CD4-positive, alpha-beta T cell treated with Interleukin-4 for 1 hour (primary cell): ENCODE data around the gene CBX3.
"Not testable (repeated sequence)": the region's sequence is repeated elsewhere in the genome, so short reads cannot be mapped to it uniquely, and the experiment has no call there.

Experiments
- DNase-seq, 2 donors: peaks; one replicate each; pipeline ENCODE4 v3.0.0-alpha.2; 2020 to 2022

Gene CBX3

GRCh38 chr7:26203016-26203415 is 1.5 kb downstream of the CBX3 start:
- no peak for DNase-seq

- no peak for DNase-seq
Observed at GRCh38 chr7:26208040-26208439, 6.5 kb downstream of the CBX3 start.

GRCh38 chr7:26212921-26213718 is 11.6 kb downstream of the CBX3 start:
- no peak for DNase-seq

DNA sequence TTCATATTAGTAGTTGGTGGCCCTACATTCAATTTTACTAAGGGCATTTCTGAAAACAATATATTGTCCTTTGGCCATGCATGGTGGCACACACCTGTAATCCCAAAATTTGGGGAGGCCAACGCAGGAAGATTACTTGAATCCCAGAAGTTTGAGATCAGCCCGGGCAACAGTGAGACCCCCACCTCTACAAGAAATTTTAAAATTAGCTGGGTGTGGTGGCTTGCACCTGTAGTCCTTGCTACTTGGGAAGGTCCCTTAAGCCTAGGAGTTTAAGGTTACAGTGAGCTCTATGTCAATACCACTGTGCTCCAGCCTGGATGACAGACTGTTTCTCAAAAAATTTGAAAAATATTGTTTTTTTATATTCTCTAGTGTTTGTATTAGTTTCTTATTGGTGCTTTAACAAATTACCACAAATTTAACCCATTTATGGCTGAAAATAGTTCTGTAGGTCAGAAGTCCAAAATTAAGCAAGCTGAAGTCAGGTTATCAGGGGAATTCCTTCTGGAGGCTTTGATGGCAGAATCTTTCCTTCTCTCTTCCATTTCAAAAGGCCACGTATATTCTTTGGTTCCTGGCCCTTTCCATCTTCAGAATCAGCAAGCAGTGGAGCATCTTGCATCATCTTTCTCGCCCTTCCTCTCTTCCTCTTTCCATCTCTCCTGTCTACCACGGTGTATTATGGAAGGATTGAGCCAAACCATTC is 12.4 kb downstream of the CBX3 start:
- no peak for DNase-seq

GRCh38 chr7:26216049-26216448 is 14.5 kb downstream of the CBX3 start:
- no peak for DNase-seq

GRCh38 chr7:26224359-26224758 is 22.8 kb downstream of the CBX3 start:
- no peak for DNase-seq

- no peak for DNase-seq
Observed at GRCh38 chr7:26227987-26228386, 26.4 kb downstream of the CBX3 start.

DNA sequence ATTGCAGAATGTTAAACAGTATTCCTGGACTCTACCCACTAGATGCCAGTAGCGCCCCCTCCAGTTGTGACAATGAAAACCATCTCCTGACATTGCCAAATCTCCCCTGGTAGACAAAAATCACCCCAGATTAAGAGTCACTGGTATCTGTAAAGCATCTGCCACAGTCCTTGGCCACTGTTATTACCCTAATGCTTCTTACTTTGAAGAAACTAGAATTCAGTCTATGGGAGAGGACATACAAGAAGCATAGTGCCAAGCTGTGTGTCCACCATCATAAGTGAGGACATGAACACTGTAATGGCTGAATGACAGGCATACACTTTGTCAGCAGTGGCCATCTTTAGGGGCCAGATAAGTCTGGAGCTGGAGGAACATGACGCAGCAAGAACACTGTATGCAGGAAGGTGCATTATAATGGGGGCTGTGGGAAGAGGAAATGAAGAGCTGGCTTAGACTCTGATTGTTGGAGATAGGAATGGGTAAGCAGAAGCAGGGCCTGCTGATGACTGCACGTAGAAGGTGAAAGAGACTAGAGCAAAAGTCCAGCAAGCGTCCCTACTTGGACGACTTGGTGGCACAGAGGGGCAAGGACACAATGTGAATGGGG is 32.5 kb downstream of the CBX3 start:
- DNase-seq: no peak

DNA sequence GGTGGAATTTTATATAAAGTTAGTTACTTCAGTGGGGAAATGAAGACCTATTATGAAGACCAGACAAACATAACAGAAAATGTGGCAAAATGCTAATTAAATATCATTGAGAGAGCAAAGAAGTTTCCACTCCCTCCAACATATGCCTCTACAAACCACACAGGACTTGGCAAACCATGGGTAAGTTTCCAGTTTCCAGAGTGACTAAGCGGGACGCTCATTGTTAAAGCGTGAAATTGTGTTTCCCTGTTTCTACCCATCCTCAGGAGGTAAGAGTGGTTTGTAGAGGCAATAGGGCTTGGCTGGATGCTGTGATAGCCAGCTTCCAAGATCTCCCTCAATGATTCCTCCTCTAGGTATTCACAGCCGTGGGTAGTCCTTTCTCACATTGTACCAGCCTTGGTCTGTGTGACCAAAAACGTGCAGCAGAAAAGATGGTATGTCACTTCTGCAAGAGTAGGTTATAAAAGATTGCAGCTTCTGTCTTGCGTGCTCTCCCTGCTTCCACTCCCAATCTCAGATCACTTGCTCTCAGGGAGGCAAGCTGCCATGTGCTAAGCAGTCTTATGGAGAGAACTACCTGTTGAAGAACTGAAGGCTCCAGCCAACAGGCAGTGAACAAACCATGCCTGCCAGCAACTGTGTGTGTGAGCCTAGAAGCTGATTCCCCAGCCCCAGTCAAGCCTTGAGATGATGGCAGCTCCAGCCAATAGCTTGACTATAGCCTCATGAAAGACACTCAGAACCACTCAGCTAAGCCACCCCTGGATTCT is 35.7 kb downstream of the CBX3 start:
- no peak for DNase-seq

DNA sequence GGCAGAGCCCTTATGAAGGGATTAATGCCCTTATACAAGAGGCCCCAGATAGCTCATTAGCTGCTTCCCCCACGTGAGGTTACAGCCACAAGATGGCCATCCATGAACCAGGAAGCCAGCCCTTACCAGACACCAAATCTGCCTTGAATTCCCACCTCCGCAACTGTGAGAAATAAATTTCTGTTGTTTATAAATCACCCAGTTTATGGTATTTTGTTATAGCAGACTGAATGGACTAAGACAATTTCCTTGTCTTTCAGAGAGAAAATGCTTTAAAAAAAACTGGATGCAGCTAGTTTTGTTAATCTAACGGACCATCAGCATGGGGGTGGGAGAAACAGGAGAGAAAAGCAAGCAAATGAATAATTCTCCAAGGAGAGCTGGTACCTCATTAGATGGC is 36.5 kb downstream of the CBX3 start:
- no peak for DNase-seq

- no peak for DNase-seq
Observed at GRCh38 chr7:26245150-26245549, 43.6 kb downstream of the CBX3 start.

DNA sequence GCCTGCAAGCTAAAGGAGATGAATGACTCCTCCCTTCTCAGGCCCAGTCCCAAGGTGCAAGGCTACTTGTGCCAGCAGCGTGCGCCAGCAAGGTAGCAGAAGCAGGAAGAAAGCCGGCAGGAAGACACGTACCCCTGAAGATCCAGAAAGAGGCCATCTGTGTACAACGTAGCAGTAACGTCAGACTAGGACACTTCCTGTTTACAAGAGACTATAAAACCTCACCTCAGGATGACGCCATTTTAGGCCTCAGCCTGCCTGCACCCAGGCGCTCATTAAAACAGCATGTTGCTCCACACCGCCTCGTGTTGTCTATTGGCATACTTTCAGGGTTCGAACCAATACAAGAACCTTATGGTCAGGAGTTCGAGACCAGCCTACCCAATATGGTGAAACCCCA is 48.7 kb downstream of the CBX3 start:
- DNase-seq: no peak

DNA sequence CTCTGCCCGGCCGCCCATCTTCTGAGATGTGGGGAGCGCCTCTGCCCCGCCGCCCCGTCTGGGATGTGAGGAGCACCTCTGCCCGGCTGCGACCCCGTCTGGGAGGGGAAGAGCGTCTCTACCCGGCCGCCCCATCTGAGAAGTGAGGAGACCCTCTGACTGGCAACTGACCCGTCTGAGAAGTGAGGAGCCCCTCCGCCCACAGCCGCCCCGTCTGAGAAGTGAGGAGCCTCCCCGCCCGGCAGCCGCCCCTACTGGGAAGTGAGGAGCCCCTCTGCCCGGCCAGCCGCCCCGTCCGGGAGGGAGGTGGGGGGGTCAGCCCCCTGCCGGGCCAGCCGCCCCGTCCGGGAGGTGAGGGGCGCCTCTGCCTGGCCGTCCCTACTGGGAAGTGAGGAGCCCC is 60.3 kb downstream of the CBX3 start:
- DNase-seq: not testable (repeated sequence)
